IMR-90 (cell line): ENCODE measurements around the gene CXADR. TPM values are rescaled to one million over a fixed set of nuclear protein-coding genes. Genes with fewer than 3 reads are reported as not detected.

ENCODE experiments used
- ATAC-seq: fragments of 200-7000 bp; cut with Tn5 transposase; 2 replicates; pipeline ENCODE4 v1.9.1; 2020; ENCODE audit warnings: low read depth, mild to moderate bottlenecking, moderate library complexity
- BruUV-seq: library from RNA; stranded (reverse); fragments of 400-500 nt; replicated peaks from 2 replicates; lab custom pipeline; 2021; lab: Mats Ljungman, UMichigan
- CTCF ChIA-PET: fragments of 300-600 bp; formaldehyde crosslinking; extraction: SDS; loops from one replicate; lab custom pipeline; 2021; ENCODE audit warnings: antibody characterized with exemption; lab: Yijun Ruan, JAX
- POLR2A ChIA-PET: fragments of 300-600 bp; sonication (Branson Sonifier 250); formaldehyde crosslinking; loops from one replicate; lab custom pipeline; 2022; ENCODE audit warnings: antibody characterized with exemption; ENCODE audit not compliant: unreplicated experiment; lab: Charles Lee
- DNase-seq: peaks from one replicate; pipeline ENCODE4 v3.0.0; 2013
- H2AFZ ChIP-seq: replicated peaks from 2 replicates; pipeline ENCODE3; 2013; ENCODE audit warnings: low read length, mild to moderate bottlenecking; ENCODE audit not compliant: poor library complexity
- H2AK5ac ChIP-seq: 2 replicates; pipeline ENCODE4 v1.6.1; 2013; ENCODE audit warnings: low read depth, low read length, inconsistent platforms
- H2AK9ac ChIP-seq: replicated peaks from 2 replicates; pipeline ENCODE3; 2013; ENCODE audit warnings: mild to moderate bottlenecking, low read depth, low read length, moderate library complexity; ENCODE audit not compliant: poor library complexity
- H2BK120ac ChIP-seq: 2 replicates; pipeline ENCODE4 v1.6.1; 2013; ENCODE audit warnings: low read depth, low read length, inconsistent platforms
- H2BK15ac ChIP-seq: 3 replicates; pipeline ENCODE4 v1.6.1; 2013; ENCODE audit warnings: low read depth, low read length, inconsistent platforms
- H2BK20ac ChIP-seq: 2 replicates; pipeline ENCODE4 v1.6.1; 2013; ENCODE audit warnings: low read depth, mild to moderate bottlenecking, inconsistent platforms, low read length, moderate library complexity
- H2BK5ac ChIP-seq: 2 replicates; pipeline ENCODE4 v1.6.1; 2013; ENCODE audit warnings: mild to moderate bottlenecking, low read depth, low read length, inconsistent platforms; ENCODE audit not compliant: poor library complexity, severe bottlenecking
- H3K14ac ChIP-seq: replicated peaks from 2 replicates; pipeline ENCODE4 v1.6.1; 2013; ENCODE audit warnings: low read depth, low read length, inconsistent platforms
- H3K18ac ChIP-seq: 2 replicates; pipeline ENCODE4 v1.6.1; 2013; ENCODE audit warnings: low read depth, low read length, control low read depth
- H3K23ac ChIP-seq: 2 replicates; pipeline ENCODE4 v1.6.1; 2013; ENCODE audit warnings: low read depth, low read length, inconsistent platforms
- H3K27ac ChIP-seq: 2 replicates; pipeline ENCODE4 v1.5.1; 2013; ENCODE audit warnings: mild to moderate bottlenecking, control low read depth, low read length; ENCODE audit not compliant: insufficient read depth
- H3K27me3 ChIP-seq: 2 replicates; pipeline ENCODE4 v1.6.1; 2013; ENCODE audit warnings: low read length; ENCODE audit not compliant: control insufficient read depth, insufficient read depth
- H3K36me3 ChIP-seq: 2 replicates; pipeline ENCODE4 v1.6.1; 2013; ENCODE audit warnings: low read length, mixed read lengths; ENCODE audit not compliant: control insufficient read depth, insufficient read depth
- H3K4ac ChIP-seq: 2 replicates; pipeline ENCODE4 v1.6.1; 2013; ENCODE audit warnings: low read depth, low read length, inconsistent platforms
- H3K4me1 ChIP-seq: 2 replicates; pipeline ENCODE4 v1.6.1; 2013; ENCODE audit warnings: low read length, mixed read lengths; ENCODE audit not compliant: control insufficient read depth, insufficient read depth
- H3K4me2 ChIP-seq: 2 replicates; pipeline ENCODE4 v1.6.1; 2013; ENCODE audit warnings: low read depth, mild to moderate bottlenecking, control low read depth, low read length, moderate library complexity
- H3K4me3 ChIP-seq: 2 replicates; pipeline ENCODE4 v1.5.1; 2013; ENCODE audit warnings: low read depth, mild to moderate bottlenecking, control low read depth, low read length, moderate library complexity; ENCODE audit not compliant: insufficient read depth
- H3K56ac ChIP-seq: 2 replicates; pipeline ENCODE4 v1.6.1; 2013; ENCODE audit warnings: low read length, inconsistent platforms; ENCODE audit not compliant: insufficient read depth; ENCODE audit errors: extremely low read depth
- H3K79me1 ChIP-seq, 2 experiments: 2 replicates each; pipeline ENCODE4 v1.6.1; 2013; ENCODE audit warnings: low read length in 2 of 2, inconsistent platforms in 1 of 2, low read depth in 1 of 2
- H3K9ac ChIP-seq: 2 replicates; pipeline ENCODE4 v1.6.1; 2013; ENCODE audit warnings: low read depth, low read length, control low read depth
- H3K9me1 ChIP-seq: 2 replicates; pipeline ENCODE4 v1.6.1; 2013; ENCODE audit warnings: low read length, inconsistent platforms; ENCODE audit not compliant: insufficient read depth
- H3K9me3 ChIP-seq: 2 replicates; pipeline ENCODE4 v1.6.1; 2013; ENCODE audit warnings: low read length; ENCODE audit not compliant: control insufficient read depth, insufficient read depth
- H4K20me1 ChIP-seq: 2 replicates; pipeline ENCODE4 v1.6.1; 2013; ENCODE audit warnings: low read length, inconsistent platforms; ENCODE audit not compliant: insufficient read depth
- H4K5ac ChIP-seq: 2 replicates; pipeline ENCODE4 v1.6.1; 2013; ENCODE audit warnings: mild to moderate bottlenecking, low read depth, low read length, control low read depth
- H4K8ac ChIP-seq, 2 experiments: 2 replicates each; pipeline ENCODE4 v1.6.1; 2013; ENCODE audit warnings: low read depth in 2 of 2, low read length in 2 of 2, control low read depth in 1 of 2, inconsistent platforms in 1 of 2
- H4K91ac ChIP-seq: 2 replicates; pipeline ENCODE4 v1.6.1; 2013; ENCODE audit warnings: low read depth, low read length, inconsistent platforms; ENCODE audit not compliant: insufficient read depth
- CEBPB ChIP-seq: IDR thresholded peaks from 2 replicates; pipeline ENCODE4 v1.6.1; 2012; ENCODE audit warnings: low read depth, low read length, improper control_type of control experiment
- MXI1 ChIP-seq: IDR thresholded peaks from 2 replicates; pipeline ENCODE4 v1.6.1; 2012; ENCODE audit warnings: low read depth, mild to moderate bottlenecking, low read length, moderate library complexity, borderline replicate concordance
- NFE2L2 ChIP-seq: fragments of 150-350 bp; IDR thresholded peaks from 2 replicates; pipeline ENCODE4 v1.6.1; 2016; ENCODE audit warnings: low read depth, mild to moderate bottlenecking, low read length
- POLR2A ChIP-seq: IDR thresholded peaks from 2 replicates; pipeline ENCODE4 v1.6.1; 2012; ENCODE audit warnings: mild to moderate bottlenecking, low read depth, low read length
- RAD21 ChIP-seq: IDR thresholded peaks from 2 replicates; pipeline ENCODE4 v1.6.1; 2012; ENCODE audit warnings: low read length, improper control_type of control experiment
- WGBS, 2 experiments: methylation state at CpG; one replicate each; pipeline versions ENCODE4 v1.1.5 to v1.1.7; 2013; ENCODE audit warnings: missing lambda C conversion rate in 2 of 2; ENCODE audit not compliant: insufficient read length in 1 of 2; ENCODE audit errors: extremely low coverage in 2 of 2; 5-methylcytosine and 5-hydroxymethylcytosine counted together
- dilution Hi-C: fragments of 300-500 bp; cut with HindIII; formaldehyde crosslinking; loops from one replicate; pipeline ENCODE4 v1.14.3; 2018; ENCODE audit warnings: low sequenced_read_pairs; ENCODE audit not compliant: unreplicated experiment
- in situ Hi-C: fragments of 300-500 bp; cut with MboI; formaldehyde crosslinking; loops from 3 replicates; pipeline ENCODE4 v1.14.3; 2019; ENCODE audit warnings: low sequenced_read_pairs, inconsistent platforms, mixed read lengths
- intact Hi-C: fragments of 100-400 bp; cut with micrococcal nuclease; formaldehyde crosslinking; loops from 2 replicates; pipeline ENCODE4 v1.10.0; 2022
- polyA plus RNA-seq, 3 experiments: library from polyadenylated mRNA; depleted of rRNA; stranded (reverse); fragments of >200 nt; gene quantifications; 2 replicates each; pipeline ENCODE4 v1.2.3, GENCODE V29; 2012; ENCODE audit warnings: low replicate concordance in 1 of 3
- total RNA-seq: library from RNA; depleted of rRNA; stranded (reverse); fragments of >200 nt; gene quantifications from 2 replicates; pipeline ENCODE4 v1.2.3, GENCODE V29; 2012
- TF ChIP-seq, protein P1 (sequence below): conservative IDR thresholded peaks from 2 replicates; pipeline ENCODE4 v1.5.1; 2012; ENCODE audit warnings: mild to moderate bottlenecking, low read depth, low read length, improper control_type of control experiment

Gene CXADR
- total and polyA plus RNA-seq, 2 of the 4 experiments (the other 2 are of a cell fraction), result 0.21 to 1.1 TPM

- H2BK5ac ChIP-seq, result no peak overlapping the region
- no peak overlapping the region for H2BK20ac ChIP-seq
- no peaks in the 10 kb centered on the region for H3K79me1 ChIP-seq
- H3K9me1 ChIP-seq, result no peaks in the 10 kb centered on the region
- H3K18ac ChIP-seq, result no peak overlapping the region
- no peak overlapping the region for H2BK15ac ChIP-seq
- no peak overlapping the region for H2AK5ac ChIP-seq
- DNase-seq (no peak), ATAC-seq (no peak)
- no peak overlapping the region for H3K4ac ChIP-seq
- no peak overlapping the region for H2BK120ac ChIP-seq
- no peak overlapping the region for H2AK9ac ChIP-seq
- H3K4me2 ChIP-seq, result no peak overlapping the region
- H3K23ac ChIP-seq, result no peak overlapping the region
- CTCF ChIA-PET, result no interaction called here
- H3K36me3 ChIP-seq, result no peaks in the 10 kb centered on the region
- no peak overlapping the region for H2AFZ ChIP-seq
- no peak overlapping the region for H3K56ac ChIP-seq
- in situ Hi-C loops, result no loop called here
- no peak overlapping the region for H3K27ac ChIP-seq
- no peaks in the 10 kb centered on the region for H4K20me1 ChIP-seq
- 60% methylated on average over 3 of the region's 5 CpGs; no CpG with 5 or more reads in 1 of the 2 experiments for WGBS, 2 experiments
- no peak overlapping the region for H3K14ac ChIP-seq
- no peak for TF ChIP-seq RAD21
- TF ChIP-seq NFE2L2, result no peak
- TF ChIP-seq, protein P1, sequence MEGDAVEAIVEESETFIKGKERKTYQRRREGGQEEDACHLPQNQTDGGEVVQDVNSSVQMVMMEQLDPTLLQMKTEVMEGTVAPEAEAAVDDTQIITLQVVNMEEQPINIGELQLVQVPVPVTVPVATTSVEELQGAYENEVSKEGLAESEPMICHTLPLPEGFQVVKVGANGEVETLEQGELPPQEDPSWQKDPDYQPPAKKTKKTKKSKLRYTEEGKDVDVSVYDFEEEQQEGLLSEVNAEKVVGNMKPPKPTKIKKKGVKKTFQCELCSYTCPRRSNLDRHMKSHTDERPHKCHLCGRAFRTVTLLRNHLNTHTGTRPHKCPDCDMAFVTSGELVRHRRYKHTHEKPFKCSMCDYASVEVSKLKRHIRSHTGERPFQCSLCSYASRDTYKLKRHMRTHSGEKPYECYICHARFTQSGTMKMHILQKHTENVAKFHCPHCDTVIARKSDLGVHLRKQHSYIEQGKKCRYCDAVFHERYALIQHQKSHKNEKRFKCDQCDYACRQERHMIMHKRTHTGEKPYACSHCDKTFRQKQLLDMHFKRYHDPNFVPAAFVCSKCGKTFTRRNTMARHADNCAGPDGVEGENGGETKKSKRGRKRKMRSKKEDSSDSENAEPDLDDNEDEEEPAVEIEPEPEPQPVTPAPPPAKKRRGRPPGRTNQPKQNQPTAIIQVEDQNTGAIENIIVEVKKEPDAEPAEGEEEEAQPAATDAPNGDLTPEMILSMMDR, result no peak
- TF ChIP-seq MXI1, result no peak
- no peak for TF ChIP-seq CEBPB
- TF ChIP-seq POLR2A, result no peak
- no peak overlapping the region for H4K8ac ChIP-seq
- no peak overlapping the region for H4K91ac ChIP-seq
- intact Hi-C loops, result no loop called here
- peaks cover 3% of the 10 kb centered on the region; the same call in 1 of the 2 replicates for H3K4me1 ChIP-seq
- H4K5ac ChIP-seq, result no peak overlapping the region
- POLR2A ChIA-PET, result no interaction called here
- H3K9ac ChIP-seq, result no peak overlapping the region
- H3K27me3 ChIP-seq, result no peaks in the 10 kb centered on the region
- dilution Hi-C loops, result no loop called here
- BruUV-seq, result no TSS peak
- no peaks in the 10 kb centered on the region for H3K9me3 ChIP-seq
- H3K4me3 ChIP-seq, result no peak overlapping the region
These were observed 5.3 kb upstream of the CXADR start for GRCh38 chr21:17507591-17507990.
